ENCODE measurements around the gene HOXB2. TPM values are rescaled to one million over a fixed set of nuclear protein-coding genes. Genes with fewer than 3 reads are reported as not detected.
A peak's percentile ranks its signal among the peaks of the same experiment; 100 is the strongest.

HOXB2 gene
- total and polyA plus RNA-seq, 9 of the 15 experiments (the other 6 are each of a cell fraction or from before 2014, with no cell fraction given) = 2.1 to 97.7 (median 21.2) TPM

- peak; percentile 66; the same call in 1 of the 2 replicates for TF ChIP-seq BACH1 (tag; IDR thresholded peaks at IDR 0.05)
- 0 out of 2 replicates have a peak, but pooled peaks have one; percentile 37 for TF ChIP-seq ZNF830 (CRISPR knock-in tag; IDR thresholded peaks at IDR 0.05)
- no peak for TF ChIP-seq SUPT5H (IDR thresholded peaks at IDR 0.05)
- TF ChIP-seq ZNF395 (CRISPR knock-in tag; IDR thresholded peaks at IDR 0.05) = 0 out of 2 replicates have a peak, but pooled peaks have one; percentile 51
- 0 out of 2 replicates have a peak, but pooled peaks have one; percentile 51 for TF ChIP-seq ZNF197 (CRISPR knock-in tag; IDR thresholded peaks at IDR 0.05; ENCODE audit: low read depth)
These were observed 37.8 kb upstream of the HOXB2 start (continued) for GRCh38 chr17:48582750-48583069.

GRCh38 chr17:48579760-48580554 lies 35.0 kb upstream of the HOXB2 start:
- ChIA-PET CTCF (ENCODE audit: low intra/inter-chr PET ratio) (interaction anchor here (0.7 kb wide), 1 partner anchor 240 kb away, joined by 4 read pairs; no protein-coding TSS in a partner anchor), POLR2A (interaction anchor here (0.7 to 1.0 kb wide), 6 partner anchors 9 to 275 kb away, joined by 3 to 5 read pairs (median 4); no protein-coding TSS in a partner anchor)
- Histone ChIP-seq H3K9ac (ENCODE audit: insufficient read depth in 1 of 2, low read depth in 2 of 2, low read length in 2 of 2) (peak overlapping the region; percentile 95; a peak in 3 of 4 replicates), H3K27me3 (ENCODE audit: control insufficient read depth in 2 of 2, insufficient read depth in 2 of 2, low read length in 2 of 2) (no peaks in the 10 kb centered on the region), H4K20me1 (replicated peaks; ENCODE audit: control insufficient read depth, insufficient read depth, low read length) (no peaks in the 10 kb centered on the region), H3K4me3 (peak overlapping the region; percentile 71), H3K27ac (ENCODE audit: extremely low read depth, low read depth, low read length) (peak overlapping the region; percentile 95), H2AFZ (ENCODE audit: low read depth, low read length) (peak overlapping the region; percentile 53), H3K79me2 (ENCODE audit: control insufficient read depth, insufficient read depth, low read length) (peaks cover 94% of the 10 kb centered on the region), H3K4me2 (ENCODE audit: insufficient read depth, low read length) (peak overlapping the region; percentile 93), H3K9me1 (ENCODE audit: control insufficient read depth, insufficient read depth, low read length) (no peaks in the 10 kb centered on the region), H3K9me3 (replicated peaks; ENCODE audit: control insufficient read depth, insufficient read depth, low read depth, low read length) (no peaks in the 10 kb centered on the region), H3K36me3 (ENCODE audit: control insufficient read depth, insufficient read depth, low read length) (peaks cover 17% of the 10 kb centered on the region; the same call in 2 of the 3 replicates), H3K4me1 (replicated peaks in 1 of 2; ENCODE audit: control insufficient read depth in 2 of 2, insufficient read depth in 2 of 2, low read length in 2 of 2) (peaks cover 42 to 50% of the 10 kb centered on the region in 2 experiments)
- peak in 2 of 4 experiments; percentile 62 to 84 for DNase-seq (ENCODE audit: extremely low read depth in 1 of 4, low spot score in 3 of 4)
- WGBS (ENCODE audit: insufficient coverage, low coverage, missing lambda C conversion rate) = 2% methylated on average over 23 of the region's 26 CpGs
- BruUV-seq (replicated peaks) = no TSS peak
- peak; percentile 12 for ATAC-seq
- in situ Hi-C loops (cut with MboI) (no loop called here), intact Hi-C loops (cut with micrococcal nuclease) (loop anchor here (1.0 kb wide), 2 partner anchors 33 to 325 kb away; no protein-coding TSS in a partner anchor)
- FAIRE-seq = peak; percentile 71
- TF ChIP-seq CREM (IDR thresholded peaks at IDR 0.05; ENCODE audit: low read depth) (peak; percentile 63; the same call in 1 of the 2 replicates), CLOCK (CRISPR knock-in tag; IDR thresholded peaks at IDR 0.05; ENCODE audit: borderline replicate concordance) (no peak), THAP12 (CRISPR knock-in tag; IDR thresholded peaks at IDR 0.05) (no peak), BRD4 (IDR thresholded peaks at IDR 0.05) (peak; percentile 80; the same call in 1 of the 2 replicates), MEIS2 (IDR thresholded peaks at IDR 0.05; ENCODE audit: partially characterized antibody) (peak; percentile 84), ZBTB17 (CRISPR knock-in tag; IDR thresholded peaks at IDR 0.05) (0 out of 2 replicates have a peak, but pooled peaks have one; percentile 29), NR2C2 (CRISPR knock-in tag; IDR thresholded peaks at IDR 0.05) (no peak), NR2C2 (tag; IDR thresholded peaks at IDR 0.05) (0 out of 2 replicates have a peak, but pooled peaks have one; percentile 29)
